Osteocyte (in vitro differentiated cells): ENCODE measurements around the gene TCEAL9. TPM values are rescaled to one million over a fixed set of nuclear protein-coding genes. Genes with fewer than 3 reads are reported as not detected.
A peak's percentile ranks its signal among the peaks of the same experiment; 100 is the strongest.
"Not testable (repeated sequence)": the region's sequence is repeated elsewhere in the genome, so short reads cannot be mapped to it uniquely, and the experiment has no call there.

Experiments used
- DNase-seq: peaks from one replicate; pipeline ENCODE4 v3.0.0; 2021; ENCODE audit warnings: mixed read lengths; ENCODE audit not compliant: unreplicated experiment; ENCODE audit errors: extremely low spot score
- H3K27ac Mint-ChIP-seq: one replicate; pipeline ENCODE4 v1.8.0; 2021; ENCODE audit warnings: mild to moderate bottlenecking, mixed read lengths; ENCODE audit not compliant: unreplicated experiment
- H3K27me3 Mint-ChIP-seq: one replicate; pipeline ENCODE4 v1.8.0; 2021; ENCODE audit warnings: mixed read lengths; ENCODE audit not compliant: unreplicated experiment
- H3K36me3 Mint-ChIP-seq: one replicate; pipeline ENCODE4 v1.8.0; 2021; ENCODE audit warnings: mixed read lengths; ENCODE audit not compliant: unreplicated experiment
- H3K4me1 Mint-ChIP-seq: one replicate; pipeline ENCODE4 v1.8.0; 2021; ENCODE audit warnings: mixed read lengths; ENCODE audit not compliant: unreplicated experiment
- H3K4me3 Mint-ChIP-seq: one replicate; pipeline ENCODE4 v1.8.0; 2021; ENCODE audit warnings: mild to moderate bottlenecking, moderate library complexity, mixed read lengths; ENCODE audit not compliant: unreplicated experiment
- H3K9me3 Mint-ChIP-seq: one replicate; pipeline ENCODE4 v1.8.0; 2021; ENCODE audit warnings: mixed read lengths; ENCODE audit not compliant: unreplicated experiment
- total RNA-seq: library from RNA; stranded (reverse); gene quantifications from 2 replicates; pipeline ENCODE4 v1.2.1, GENCODE V29; 2021
- TF ChIP-seq, protein P1 (sequence below): fragments of 200-600 bp; sonication (generic); IDR thresholded peaks from 2 replicates; pipeline ENCODE4 v1.5.0; 2021; ENCODE audit warnings: antibody characterized with exemption, mild to moderate bottlenecking, moderate library complexity

TCEAL9 gene
- total RNA-seq, 1 donor from 2014 or later: 90.1 TPM

GRCh38 chrX:103347682-103348397 lies 8.5 kb upstream of the TCEAL9 start:
- TF ChIP-seq, protein P1, sequence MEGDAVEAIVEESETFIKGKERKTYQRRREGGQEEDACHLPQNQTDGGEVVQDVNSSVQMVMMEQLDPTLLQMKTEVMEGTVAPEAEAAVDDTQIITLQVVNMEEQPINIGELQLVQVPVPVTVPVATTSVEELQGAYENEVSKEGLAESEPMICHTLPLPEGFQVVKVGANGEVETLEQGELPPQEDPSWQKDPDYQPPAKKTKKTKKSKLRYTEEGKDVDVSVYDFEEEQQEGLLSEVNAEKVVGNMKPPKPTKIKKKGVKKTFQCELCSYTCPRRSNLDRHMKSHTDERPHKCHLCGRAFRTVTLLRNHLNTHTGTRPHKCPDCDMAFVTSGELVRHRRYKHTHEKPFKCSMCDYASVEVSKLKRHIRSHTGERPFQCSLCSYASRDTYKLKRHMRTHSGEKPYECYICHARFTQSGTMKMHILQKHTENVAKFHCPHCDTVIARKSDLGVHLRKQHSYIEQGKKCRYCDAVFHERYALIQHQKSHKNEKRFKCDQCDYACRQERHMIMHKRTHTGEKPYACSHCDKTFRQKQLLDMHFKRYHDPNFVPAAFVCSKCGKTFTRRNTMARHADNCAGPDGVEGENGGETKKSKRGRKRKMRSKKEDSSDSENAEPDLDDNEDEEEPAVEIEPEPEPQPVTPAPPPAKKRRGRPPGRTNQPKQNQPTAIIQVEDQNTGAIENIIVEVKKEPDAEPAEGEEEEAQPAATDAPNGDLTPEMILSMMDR: no peak
- no peaks in the 10 kb centered on the region for H3K36me3 Mint-ChIP-seq
- no peaks in the 10 kb centered on the region for H3K27me3 Mint-ChIP-seq
- no peaks in the 10 kb centered on the region for H3K4me1 Mint-ChIP-seq
- no peaks in the 10 kb centered on the region for H3K9me3 Mint-ChIP-seq
- H3K27ac Mint-ChIP-seq: no peak overlapping the region
- no peak overlapping the region for H3K4me3 Mint-ChIP-seq
- no peak for DNase-seq

GRCh38 chrX:103356858-103357257 lies 552 bp downstream of the TCEAL9 start:
- no peaks in the 10 kb centered on the region for H3K27me3 Mint-ChIP-seq
- H3K36me3 Mint-ChIP-seq: peaks cover 7% of the 10 kb centered on the region
- H3K4me3 Mint-ChIP-seq: peak overlapping the region; percentile 95
- peak overlapping the region; percentile 89 for H3K27ac Mint-ChIP-seq
- H3K9me3 Mint-ChIP-seq: peaks cover 3% of the 10 kb centered on the region
- DNase-seq: no peak
- H3K4me1 Mint-ChIP-seq: peaks cover 19% of the 10 kb centered on the region
- TF ChIP-seq, protein P1: no peak

DNA sequence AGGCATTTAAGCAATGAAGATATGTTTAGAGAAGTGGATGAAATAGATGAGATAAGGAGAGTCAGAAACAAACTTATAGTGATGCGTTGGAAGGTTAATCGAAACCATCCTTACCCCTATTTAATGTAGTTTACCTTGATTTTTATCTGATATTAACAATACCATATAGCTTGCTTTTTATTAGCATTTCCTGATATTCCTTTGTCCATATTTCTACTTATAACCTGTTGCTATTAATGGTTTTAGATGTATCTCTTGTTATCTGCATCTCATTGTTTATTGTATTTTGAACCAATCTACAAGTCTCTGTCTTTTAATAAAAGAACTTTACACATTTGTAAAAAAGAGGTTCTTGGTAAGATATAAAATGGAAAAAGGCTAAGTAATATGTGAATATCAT lies 1.6 kb downstream of the TCEAL9 start:
- peak overlapping the region; percentile 89 for H3K27ac Mint-ChIP-seq
- peaks cover 3% of the 10 kb centered on the region for H3K9me3 Mint-ChIP-seq
- peaks cover 27% of the 10 kb centered on the region for H3K4me1 Mint-ChIP-seq
- no peaks in the 10 kb centered on the region for H3K27me3 Mint-ChIP-seq
- no peak for DNase-seq
- TF ChIP-seq, protein P1: no peak
- peaks cover 7% of the 10 kb centered on the region for H3K36me3 Mint-ChIP-seq
- H3K4me3 Mint-ChIP-seq: peak overlapping the region; percentile 95

DNA sequence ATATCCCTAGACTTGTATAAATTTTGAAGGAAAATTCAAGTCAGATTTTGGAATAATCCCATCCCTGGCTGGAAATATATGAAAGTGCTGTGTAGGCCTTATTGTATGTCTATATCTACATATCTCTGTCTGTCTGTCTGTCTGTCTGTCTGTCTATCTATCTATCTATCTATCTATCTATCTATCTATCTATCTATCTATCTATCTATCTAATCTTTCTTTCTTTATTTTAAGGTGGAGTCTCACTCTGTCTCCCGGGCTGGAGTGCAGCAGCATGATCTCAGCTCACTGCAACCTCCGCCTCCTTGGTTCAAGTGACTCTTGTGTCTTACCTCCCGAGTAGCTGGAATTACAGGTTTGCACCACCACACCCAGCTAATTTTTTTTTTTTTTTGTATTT lies 3.3 kb downstream of the TCEAL9 start:
- not testable (repeated sequence) for H3K9me3 Mint-ChIP-seq, H3K27ac Mint-ChIP-seq, H3K36me3 Mint-ChIP-seq, DNase-seq, H3K4me3 Mint-ChIP-seq, H3K27me3 Mint-ChIP-seq
- H3K4me1 Mint-ChIP-seq: peaks cover 28% of the 10 kb centered on the region

DNA sequence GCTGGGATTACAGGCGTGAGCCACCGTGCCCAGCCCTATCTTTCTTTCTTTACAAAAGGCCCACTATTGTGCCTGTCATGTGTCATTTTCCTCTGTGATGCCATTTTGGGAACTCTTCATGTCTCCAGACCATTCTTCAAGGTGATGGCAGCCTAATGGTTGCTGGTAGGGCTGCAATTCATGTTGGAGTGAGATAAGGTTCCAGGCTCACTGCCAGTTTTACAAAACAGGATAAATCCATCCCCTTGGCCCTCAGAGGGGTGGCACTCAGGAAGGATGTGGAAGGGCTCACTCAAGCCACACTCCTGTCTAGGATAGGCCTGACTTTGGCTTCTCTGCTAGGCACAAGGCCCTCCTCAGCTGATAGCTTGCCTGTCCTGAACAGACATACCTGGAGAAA lies 3.8 kb downstream of the TCEAL9 start:
- Mint-ChIP-seq H3K9me3 (peaks cover 3% of the 10 kb centered on the region), H3K4me3 (no peak overlapping the region), H3K27me3 (no peaks in the 10 kb centered on the region), H3K27ac (no peak overlapping the region), H3K36me3 (peaks cover 7% of the 10 kb centered on the region), H3K4me1 (peaks cover 28% of the 10 kb centered on the region)
- no peak for DNase-seq
- TF ChIP-seq, protein P1: no peak
